NCI-H748 treated with DMSO at 0.1 percent for 48 hours (cell line): Measurements from ENCODE around the gene RASGRP2.

Source experiments
- DNase-seq: peaks from one replicate; lab custom pipeline; 2025; lab: John Stamatoyannopoulos, UW

The RASGRP2 gene

DNA sequence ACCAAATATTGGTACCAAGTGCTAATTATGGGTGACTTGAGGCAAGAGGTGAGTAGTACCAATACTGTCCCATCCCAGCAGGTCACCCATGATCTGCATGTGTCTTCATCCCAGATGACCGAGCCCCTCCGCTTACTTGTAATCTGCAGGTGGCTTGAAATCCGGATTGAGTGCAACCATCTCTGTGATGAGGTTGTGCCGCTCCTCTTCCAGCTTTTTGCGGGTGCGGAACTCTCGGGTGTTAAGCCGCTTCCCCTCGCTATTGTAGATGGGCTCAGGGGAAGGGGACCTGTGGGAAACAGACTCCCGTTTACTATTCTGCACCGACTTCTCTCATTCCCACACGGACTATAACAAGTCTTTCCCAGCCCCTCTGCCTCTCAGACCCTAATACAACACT is 26.2 kb upstream of the RASGRP2 start:
- no peak for DNase-seq

GRCh38 chr11:64769283-64769682 is 25.3 kb upstream of the RASGRP2 start:
- no peak for DNase-seq

DNA sequence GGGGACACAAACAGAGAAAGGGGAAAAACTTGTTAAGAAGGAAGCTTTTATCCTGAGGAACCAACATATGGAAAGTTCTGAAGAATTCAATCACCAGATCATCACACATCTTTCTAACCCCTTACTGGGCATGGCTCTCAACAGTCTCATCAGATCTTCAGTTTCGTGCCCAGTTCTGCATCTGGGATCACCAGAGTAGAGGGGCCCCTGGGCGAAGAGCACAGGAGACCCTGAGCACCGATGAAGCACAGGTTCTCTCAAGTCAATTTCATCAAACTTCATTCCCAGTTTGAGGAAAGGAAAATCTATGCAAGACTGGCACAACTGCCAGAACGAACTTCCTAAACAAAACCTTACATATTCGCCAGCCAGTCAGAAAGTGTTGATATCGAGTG is 24.4 kb upstream of the RASGRP2 start:
- no peak for DNase-seq

GRCh38 chr11:64767344-64768299 is 23.7 kb upstream of the RASGRP2 start:
- no peak for DNase-seq

GRCh38 chr11:64766881-64767280 is 22.9 kb upstream of the RASGRP2 start:
- DNase-seq = no peak

- DNase-seq = no peak
These were observed 22.1 kb upstream of the RASGRP2 start for GRCh38 chr11:64765851-64766665.

- no peak for DNase-seq
These were observed 21.4 kb upstream of the RASGRP2 start for GRCh38 chr11:64765291-64765850.

DNA sequence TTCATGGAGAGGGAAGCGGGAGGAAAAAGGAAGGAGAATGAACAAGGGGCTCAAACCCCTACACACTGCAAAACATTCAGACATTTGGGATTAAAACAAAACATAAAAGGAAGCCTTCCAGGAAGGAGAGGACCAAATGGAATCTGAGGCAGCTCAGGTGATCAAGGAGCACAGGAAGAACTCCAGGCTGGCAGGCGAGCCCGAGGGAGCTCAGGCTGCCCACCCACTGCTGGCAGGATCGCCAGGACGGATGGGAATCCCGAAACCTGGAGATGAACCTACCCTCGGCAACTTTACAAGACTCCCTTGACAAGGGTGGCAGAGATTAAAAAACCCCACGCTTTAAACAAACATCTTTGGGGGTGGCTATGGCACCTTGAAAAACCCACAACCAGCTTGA is 20.8 kb upstream of the RASGRP2 start:
- no peak for DNase-seq

GRCh38 chr11:64764040-64764611 is 20.2 kb upstream of the RASGRP2 start:
- DNase-seq = no peak

DNA sequence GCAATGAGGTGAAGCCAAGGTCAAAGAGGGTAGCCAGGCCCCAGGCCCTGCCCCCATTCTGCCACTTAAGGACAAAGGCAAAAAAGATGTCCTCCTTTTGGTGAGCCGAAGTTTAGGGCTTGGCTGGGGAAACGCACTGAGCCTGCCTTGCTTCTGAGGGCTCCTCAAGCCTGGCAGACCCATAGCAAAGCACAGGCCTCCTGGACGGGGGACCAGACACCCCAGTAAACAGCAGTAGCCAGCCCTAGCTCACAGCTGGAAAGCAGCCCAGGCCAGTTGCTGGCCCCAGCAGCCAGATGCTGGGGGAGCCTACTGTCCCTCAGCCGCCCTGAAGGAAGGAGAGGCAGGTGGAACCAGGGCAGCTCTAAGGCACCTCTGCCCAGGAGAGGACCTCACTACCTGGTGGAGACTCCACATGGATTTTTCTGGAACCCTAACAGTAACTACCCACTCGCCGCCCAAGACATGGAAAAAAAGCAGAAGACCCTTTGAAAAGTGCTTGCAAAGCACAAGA is 19.6 kb upstream of the RASGRP2 start:
- no peak for DNase-seq

DNA sequence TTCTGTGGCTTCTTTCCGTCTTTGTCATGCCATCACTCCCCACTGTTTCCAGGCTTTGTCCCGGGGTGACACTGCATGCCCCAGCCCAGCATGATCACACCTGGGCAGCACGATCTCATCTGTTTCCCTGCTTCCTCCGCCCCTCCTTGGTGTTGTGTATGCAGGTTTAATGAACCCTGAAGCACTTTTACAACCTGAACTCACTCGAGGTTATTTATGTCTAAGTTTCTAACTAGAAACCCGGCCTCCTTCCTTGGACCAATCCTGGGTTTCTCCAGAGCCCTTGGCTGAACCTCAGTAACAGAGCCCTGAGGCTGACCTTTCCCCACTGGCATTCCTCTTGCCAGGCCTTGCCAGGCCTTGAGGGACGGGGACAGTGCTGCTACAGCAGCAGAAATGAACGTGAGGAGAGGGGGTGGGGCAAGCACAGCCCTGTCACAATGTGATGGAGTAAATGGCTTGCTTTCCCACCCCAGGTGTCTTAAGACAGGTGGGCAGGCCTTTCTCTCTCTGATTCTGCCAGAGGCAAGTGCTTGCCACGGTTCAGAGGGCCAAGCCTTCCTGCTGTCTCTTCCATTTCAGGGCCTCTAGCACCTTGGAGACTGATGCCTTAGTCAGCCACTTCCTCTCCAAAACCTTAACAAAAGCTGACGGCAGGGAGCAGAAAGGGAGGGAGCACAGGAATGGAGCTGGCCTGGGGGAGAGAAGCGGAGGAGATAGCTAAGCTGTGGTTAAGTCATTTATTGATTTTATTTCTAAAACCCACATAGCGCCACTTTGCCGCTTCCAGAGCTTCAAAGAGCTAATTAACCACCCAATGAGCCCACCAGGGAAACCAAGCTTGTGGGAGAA is 19.0 kb upstream of the RASGRP2 start:
- DNase-seq = no peak

GRCh38 chr11:64762277-64762673 is 18.3 kb upstream of the RASGRP2 start:
- no peak for DNase-seq

- no peak for DNase-seq
These were observed 16.9 kb upstream of the RASGRP2 start for GRCh38 chr11:64760759-64761420.

GRCh38 chr11:64759722-64760719 is 16.1 kb upstream of the RASGRP2 start, which contains the start of gene PYGM:
Gene PYGM, minus strand, starts transcription at chr11:64759974. Its CDS starts 76 bp downstream, at chr11:64759898.
- no peak for DNase-seq

DNA sequence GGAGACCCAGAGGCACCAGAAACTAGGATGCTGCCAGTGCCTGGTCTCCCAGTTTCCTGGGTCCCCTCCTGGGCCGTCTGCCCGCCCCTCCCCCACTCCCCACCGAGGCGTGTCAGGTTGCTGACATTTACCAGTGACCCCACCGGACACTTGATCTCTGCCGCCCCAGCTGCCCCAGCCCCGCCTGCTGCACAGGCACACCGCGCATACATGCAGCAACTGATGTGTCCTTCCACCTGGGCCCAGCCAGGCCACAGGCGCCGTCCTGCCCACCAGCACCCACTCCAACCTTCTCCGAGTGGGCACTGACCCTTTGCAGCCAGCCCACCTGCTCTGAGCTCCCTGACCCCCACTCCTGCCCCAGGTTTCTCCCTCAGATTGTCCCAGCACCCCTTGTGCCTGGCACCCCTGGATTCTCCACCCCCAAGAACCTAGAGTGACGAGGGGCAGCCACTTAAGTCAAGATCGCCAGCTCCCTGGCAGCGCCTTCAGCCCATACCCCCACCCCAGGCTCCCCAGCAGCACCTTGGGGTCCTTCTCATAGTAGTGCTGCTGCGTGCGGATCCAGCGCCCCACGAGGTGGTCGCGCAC is 15.3 kb upstream of the RASGRP2 start:
- DNase-seq = no peak

GRCh38 chr11:64758330-64759079 is 14.6 kb upstream of the RASGRP2 start:
- DNase-seq = no peak

- no peak for DNase-seq
These were observed 13.8 kb upstream of the RASGRP2 start for GRCh38 chr11:64757549-64758329.
